GM19240 (cell line): ENCODE data around the gene CERS2.
A peak's percentile ranks its signal among the peaks of the same experiment; 100 is the strongest.

Source experiments
- DNase-seq: peaks from one replicate; pipeline ENCODE4 v3.0.0; 2011; ENCODE audit warnings: low spot score; ENCODE audit not compliant: insufficient read length

The CERS2 gene, protein sequence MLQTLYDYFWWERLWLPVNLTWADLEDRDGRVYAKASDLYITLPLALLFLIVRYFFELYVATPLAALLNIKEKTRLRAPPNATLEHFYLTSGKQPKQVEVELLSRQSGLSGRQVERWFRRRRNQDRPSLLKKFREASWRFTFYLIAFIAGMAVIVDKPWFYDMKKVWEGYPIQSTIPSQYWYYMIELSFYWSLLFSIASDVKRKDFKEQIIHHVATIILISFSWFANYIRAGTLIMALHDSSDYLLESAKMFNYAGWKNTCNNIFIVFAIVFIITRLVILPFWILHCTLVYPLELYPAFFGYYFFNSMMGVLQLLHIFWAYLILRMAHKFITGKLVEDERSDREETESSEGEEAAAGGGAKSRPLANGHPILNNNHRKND

DNA sequence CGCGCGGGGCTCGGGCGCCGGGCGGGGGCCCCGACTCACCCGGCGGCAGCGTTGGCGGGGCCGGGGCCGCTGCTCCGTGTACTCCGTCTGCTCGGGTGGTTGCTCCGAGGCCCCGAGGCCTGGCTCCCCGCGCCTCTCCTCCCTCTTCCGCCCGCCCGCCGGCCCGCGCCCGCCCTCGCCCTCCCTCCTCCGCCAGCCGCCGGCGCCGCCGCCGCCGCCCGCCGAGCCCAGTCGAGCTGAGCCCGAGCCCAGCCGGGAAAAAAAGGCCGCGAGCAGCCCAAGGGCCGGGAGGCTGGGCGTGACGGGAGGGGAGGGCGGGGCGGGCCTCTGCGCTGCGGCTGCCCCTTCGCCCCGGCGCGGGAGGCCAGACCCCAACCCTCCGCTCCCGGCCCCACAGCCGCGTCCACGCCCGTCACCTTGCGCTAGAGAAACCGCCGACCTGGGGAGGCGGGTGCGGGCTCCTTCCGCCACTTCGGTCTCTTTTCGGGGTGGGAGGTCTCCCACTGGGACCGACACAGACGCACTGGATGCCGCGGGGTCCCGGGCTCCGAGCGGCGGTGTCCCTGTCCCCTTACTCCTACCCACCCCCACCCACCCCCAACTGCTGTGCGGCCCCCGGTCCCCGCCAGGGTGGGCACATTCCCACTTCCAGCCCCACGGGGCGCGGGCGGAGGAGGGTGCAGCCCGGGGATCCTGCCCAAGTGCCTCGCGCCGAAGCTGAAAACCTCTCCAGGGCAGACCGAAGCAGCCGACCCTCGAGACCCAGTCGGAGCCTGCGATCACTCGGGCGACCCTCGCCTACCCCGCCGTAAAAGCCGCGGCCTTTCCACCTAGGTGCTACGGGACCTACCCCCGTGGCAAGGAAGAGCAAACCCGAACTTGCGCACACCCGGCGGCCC lies at the start of gene CERS2:
Gene CERS2, minus strand, starts transcription at position 256 of the 899 bp plus-strand sequence. CDS start 5,745 bp downstream, outside the sequence.
- DNase-seq: peak; percentile 58

DNA sequence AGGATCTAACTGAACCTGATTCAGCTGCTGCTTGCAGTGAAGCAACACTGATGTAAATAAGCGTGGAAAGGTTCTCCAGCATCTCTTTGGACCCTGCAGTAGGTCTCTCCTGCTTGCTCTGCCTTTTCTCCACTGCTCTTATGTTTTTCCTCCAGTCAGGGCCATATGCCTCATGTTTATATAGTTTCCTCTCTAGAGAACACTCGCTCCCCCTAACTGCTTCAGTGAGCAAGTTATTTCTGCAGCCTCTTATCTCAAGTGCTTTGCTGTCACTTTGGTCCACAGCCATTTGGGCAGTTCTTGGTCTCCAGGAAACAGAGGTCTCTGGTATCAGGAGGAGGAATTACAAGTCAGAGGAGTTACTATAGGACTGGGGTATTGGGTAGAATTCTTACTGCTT lies 38.9 kb upstream of the CERS2 start:
- no peak for DNase-seq

DNA sequence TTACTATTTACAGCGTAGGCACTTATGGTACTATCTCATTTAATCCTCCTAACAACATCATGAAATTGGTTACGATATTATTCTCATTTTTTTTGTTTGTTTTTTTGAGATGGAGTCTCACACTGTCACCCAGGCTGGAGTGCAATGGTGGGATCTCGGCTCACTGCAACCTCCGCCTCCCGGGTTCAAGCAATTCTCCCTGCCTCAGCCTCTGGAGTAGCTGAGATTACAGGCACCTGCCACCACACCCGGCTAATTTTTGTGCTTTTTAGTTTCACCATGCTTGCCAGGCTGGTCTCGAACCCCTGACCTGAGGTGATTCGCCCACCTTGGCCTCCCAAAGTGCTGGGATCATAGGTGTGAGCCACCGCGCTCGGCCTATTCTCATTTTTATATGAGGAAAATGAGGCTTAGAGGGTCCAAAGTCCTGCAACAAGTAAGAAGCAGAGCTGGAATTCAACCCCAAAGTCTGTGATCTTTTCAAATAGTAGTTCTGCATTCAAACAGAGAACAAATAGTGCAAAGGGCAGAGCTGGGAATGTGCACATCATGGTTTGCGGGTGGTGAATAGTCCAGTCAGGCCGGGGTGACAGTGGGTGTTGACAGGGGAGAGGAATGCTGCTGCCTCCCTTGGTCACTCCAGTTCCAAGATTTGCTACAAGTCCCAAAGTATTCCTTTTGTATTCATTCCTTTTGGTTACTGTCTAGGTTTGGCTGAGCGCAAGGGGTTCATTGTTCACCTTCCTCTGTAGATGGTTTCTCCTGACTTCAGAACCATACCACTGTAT lies 38.2 kb upstream of the CERS2 start:
- no peak for DNase-seq

DNA sequence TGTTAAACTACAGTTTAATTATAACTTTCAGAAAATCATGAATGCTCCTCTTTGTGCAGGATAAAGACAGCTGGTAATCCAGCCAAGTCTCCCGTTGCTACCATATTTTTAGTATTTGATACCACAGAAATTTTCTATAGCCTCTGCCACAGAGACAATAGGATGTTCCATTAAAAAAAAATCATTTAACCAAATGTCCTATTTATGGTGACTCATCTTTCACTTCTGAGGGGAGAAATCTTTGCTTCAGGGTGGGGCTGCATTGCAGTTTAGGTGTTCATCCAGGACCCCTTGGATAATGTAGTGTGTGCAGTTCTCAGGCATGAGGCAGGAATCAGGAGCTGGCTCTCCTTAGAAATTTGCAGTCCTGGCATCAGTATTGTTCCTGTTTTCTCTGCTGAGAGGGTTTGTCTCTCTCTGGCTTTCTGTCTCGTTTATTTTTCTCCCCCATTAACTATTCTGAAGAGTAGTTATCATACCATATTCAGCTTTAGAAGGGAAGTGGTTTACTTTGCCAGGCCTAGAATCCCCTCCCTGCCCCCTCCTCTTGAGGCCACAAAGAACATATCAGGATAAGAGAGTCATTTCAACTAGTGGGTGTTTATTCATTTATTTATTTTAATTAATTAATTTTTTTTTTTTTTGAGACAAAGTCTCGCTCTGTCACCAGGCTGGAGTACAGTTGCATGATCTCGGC lies 36.7 kb upstream of the CERS2 start:
- DNase-seq: no peak

DNA sequence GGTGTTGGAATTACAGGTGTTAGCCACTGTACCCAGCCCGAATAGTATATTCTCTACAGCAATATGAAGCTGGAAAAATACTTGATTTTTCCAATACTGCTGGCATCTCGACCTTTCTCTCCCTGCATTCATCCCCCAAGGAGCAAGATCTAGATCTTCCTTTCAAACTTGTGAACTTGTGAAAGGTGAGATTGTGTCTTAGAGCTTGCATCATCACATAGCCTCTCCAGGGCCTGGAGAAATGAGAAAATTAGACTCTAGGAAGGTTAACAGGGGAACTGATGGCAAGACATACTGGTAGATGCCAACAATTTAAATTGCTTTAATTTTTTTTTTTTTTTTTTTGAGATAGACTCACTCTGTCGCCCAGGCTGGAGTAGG lies 35.7 kb upstream of the CERS2 start:
- no peak for DNase-seq

DNA sequence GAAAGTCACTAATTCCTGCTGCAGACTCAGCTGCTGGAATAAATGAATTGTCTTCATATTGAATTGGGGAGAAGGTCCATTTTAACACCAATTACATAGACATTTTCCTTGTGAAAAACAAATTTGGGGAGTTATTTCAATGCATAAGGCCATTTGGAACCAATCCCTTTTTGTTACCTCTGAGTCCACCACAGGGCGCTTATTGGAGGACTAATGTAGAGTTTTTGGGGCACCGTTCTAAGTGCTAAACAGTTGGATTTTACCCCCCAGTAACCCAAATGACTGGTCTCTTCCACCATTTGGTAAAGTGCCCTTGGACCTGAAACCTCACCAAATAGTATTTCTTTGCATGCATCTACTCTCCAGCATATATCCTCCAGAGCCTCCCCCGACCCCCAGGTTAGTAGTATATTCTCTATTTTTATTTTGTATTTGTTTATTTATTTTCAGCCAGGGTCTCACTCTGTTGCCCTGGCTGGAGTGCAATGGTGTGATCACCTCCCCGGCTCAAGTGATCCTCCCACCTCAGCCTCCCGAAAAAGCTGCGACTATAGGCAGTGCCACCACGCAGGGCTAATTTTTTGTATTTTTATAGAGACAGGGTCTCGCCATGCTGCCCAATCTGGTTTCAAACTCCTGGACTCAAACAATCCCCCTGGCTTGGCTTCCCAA lies 35.2 kb upstream of the CERS2 start:
- no peak for DNase-seq

DNA sequence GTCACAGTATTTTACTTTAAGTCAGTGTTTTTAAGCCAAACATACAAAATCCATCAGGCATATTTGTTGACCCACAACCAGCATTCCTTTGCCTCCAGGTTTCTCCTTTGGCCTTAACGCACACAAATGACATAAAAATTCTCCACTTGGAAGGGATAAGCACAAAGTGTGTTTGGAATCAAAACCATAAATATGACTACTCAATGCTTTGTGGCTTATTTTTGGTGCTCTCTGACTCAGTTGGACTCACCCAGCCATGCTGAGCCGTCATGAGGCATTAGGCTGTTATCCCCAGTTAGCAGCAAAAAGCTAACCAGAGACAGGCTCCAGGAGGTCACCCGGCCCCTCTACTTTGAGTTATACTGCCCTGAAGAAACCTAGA lies 34.6 kb upstream of the CERS2 start:
- DNase-seq: no peak

DNA sequence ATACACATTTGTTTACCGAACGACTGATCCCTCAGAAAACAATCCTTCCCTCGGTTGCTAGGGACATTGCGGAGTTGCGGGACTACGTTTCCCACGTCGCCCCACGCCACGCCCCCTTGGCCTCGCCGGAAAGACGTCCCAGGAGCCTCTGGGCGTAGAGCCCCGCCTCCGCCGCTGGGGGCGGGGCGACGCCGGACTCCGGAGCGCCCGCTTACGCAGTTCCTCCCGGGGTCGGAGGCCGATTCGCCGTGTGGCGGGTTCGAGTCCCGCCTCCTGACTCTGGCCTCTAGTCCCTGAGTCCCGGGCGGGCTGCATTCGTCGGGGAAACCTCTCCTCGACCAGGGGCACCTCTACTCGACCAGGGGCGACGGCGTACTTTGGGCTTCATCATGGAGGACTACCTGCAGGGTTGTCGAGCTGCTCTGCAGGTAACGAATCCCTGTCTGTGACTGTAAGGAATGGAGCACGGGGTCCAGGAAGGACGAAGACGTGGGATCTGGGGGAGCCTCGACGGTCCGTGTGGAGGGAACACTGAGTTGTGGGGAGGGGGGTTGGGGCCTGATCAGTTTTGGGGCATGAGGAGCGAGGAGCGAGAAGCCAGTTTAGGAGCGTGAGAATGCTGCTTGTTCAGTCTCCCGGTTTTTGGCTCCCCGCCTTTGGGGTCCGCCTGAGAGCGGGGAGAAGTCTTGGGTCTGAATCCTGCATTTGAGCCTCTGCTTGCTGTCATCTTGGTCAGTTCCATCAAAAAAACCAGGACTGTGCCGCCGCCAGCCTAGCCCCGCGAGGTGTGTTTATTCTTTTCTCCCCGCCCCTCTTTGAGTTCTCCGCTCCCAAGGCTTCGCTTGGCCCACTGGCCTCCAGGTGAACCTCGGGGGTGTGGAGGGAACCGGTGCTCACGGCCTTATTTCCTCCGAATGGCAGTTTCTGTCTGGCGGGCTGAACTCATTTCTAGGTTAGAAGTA lies 33.9 kb upstream of the CERS2 start, which contains the start of gene PRUNE1:
Gene PRUNE1, plus strand, starts transcription at position 206 of the 962 bp plus-strand sequence. Its CDS starts 184 bp downstream, at position 390.
- peak; percentile 95 for DNase-seq

DNA sequence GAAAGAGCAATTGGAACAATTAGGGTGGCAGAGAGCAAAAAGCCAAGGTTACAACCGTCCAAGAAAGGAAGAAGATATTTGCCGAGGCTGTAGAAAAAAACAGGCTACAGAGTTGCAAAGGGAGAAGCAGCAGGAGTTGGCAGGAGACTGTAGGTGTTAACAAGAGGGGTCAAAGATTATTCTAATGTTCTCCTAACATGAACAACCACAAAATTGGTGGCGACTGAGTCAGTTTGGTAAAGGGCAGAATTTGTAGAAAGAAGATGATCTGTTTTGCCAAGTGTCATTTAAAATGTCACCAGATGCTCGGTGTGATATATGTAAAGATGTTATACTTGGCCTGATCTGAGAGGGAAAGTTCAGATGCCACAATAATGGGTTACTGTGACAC lies 33.2 kb upstream of the CERS2 start:
- no peak for DNase-seq

DNA sequence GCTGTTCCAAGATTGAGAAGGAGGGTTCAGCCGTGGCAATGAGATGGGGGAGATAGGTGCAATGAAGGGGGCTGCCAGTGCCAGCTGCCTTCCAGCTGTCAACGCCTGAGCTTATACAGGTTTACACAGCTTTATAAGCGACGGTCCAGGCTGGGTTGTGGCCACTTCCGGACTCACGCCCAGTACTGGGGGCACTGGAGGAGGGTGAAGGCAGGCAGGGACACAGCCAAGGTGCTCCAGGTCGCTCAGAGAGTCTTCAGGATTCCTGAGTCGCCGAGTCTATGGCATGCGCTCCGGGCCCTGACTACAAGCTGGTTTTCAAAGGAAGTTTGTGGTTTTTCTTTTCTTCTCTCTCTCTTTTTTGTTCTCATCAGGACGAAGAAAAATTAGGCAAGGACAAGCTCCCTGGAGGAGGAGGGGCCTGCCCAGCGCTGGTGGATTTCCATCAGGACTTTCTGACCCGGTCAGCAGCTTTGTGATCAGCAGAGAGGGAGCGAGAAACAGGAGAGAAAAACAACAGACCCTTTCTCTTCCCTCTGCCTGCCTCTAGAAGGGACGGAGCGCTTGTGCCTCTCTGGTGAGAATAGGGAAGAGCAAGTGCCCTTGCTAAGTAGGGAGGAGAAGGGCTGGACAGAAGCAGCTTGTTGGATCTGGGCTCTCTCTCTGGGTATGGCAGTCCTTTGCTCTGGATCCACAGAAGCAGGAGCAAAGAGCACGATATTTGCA lies 31.9 kb upstream of the CERS2 start, which contains the start of gene MINDY1:
Gene MINDY1, minus strand, starts transcription at position 576 of the 726 bp plus-strand sequence. CDS start 4,285 bp downstream, outside the sequence.
- peak; percentile 27 for DNase-seq

DNA sequence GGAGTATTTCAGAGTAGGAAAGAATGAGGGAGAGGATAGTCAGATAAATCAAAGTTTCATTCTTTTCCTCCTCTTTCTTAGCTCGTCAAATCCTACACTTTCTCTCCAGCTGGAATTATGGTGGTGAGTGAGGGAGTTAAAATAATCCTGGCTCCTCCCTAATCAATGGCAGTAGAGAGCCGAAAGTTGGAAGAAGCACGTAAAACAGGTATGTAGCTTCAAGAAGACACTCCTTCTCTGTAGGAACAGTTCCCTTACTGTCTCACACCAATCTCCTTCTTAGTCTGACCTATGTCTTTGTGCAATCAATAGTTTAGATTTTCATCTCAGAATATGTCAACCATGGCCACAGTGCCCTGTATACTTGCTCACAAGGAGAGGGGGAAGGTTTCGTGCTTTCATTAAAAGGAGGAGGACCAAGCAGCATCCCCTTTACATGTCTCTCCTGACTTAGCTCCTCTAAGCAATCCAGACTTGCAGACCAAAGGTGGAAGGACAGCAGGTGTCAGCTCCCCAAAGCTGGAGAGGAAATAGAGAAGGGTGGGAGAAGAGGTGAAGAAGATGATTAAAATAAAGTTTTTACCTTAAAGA lies 31.2 kb upstream of the CERS2 start:
- DNase-seq: no peak

DNA sequence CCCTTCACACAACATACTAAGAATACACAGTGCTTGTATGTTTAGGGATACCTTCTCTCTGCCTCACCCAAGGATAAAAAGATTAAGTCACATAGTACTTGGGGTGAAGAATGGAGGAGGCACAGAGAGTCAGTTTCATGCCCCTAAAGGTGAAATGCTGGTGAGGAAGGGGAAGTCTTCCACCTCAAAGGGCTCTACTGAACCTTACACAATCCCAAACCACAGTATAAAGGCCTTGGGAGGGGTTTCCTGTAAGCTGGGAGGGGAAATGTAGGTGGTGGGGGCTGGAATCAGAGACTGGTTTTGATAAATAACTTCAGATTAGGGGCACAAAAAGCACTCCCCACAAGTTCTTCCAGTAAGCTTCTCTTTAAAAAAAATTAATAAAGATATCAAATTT lies 28.5 kb upstream of the CERS2 start:
- no peak for DNase-seq

DNA sequence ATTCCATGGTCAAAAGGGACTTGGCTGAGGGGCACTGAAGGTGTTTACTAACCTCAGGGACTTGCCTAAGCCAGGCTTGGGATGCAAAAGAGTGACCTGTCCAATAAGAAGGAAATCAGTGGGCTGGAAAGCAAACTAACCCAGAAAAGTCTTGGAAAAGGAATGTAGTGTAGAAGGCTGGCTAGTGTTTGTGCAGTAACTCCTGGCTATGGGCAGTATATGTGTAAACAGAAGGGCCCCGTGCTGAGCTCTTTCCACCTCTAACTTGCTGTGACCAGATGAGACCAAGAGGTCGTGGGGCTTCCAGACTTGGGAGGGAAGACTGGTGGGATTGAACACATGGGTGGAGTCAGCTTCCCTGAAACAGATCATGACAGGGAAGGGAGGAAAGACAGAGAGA lies 28.0 kb upstream of the CERS2 start:
- DNase-seq: no peak

DNA sequence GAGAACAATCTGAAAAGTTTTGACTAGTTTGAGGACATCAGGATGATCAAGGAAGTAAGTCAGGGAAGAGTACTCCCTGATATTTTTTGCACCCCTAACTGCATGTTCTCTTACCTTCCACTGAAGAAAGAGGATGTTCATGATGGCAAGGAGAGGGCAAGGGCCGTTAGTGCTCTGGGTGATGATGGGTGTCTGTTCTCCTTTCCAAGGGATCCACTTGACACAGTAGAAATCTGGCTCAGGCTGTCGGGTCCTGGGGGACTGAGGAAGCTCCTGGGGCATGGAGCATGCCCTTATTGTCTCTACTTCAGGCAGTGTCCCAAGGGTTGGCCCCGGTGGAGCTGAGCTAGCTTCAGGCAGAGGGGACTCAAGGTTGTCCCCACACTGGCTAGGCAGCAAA lies 27.4 kb upstream of the CERS2 start:
- DNase-seq: no peak

DNA sequence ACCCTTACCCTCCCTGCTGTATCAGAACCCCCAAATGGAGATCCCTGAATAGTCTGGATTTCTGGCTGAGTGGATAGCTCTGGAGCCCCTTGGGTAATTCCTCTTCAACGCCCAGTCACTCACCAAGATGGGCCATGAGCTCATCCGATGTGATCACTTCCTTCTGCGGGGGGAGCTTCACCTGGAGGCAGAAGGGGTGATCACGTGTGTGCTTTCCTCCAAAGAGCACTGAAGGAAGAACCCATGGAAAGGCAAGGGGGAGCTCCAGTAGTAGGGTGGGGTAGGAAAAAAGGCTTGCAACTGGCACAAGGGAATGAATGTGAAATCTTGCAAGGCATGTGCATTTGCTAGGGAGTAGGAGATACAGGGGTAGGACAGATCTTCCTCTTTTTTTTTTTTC lies 27.0 kb upstream of the CERS2 start:
- DNase-seq: no peak

DNA sequence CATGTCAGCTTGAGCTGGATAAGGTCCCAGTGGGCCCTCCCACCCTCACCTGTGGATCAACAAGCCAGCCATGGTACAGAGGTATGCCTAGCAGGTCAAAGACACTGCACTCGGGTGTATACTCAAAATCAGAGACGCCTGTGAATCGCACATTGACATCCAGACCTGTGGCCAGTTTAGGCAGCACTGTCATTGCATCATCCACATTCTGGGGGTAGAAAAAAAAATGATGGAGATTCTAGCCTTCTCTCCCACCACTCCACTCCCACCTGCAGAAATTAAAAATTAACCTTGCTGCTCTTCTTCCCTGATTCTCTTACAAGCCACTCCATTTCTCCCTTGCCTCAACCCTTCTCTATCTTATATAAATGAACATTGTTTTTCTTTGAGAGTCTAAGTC lies 25.8 kb upstream of the CERS2 start:
- DNase-seq: no peak

DNA sequence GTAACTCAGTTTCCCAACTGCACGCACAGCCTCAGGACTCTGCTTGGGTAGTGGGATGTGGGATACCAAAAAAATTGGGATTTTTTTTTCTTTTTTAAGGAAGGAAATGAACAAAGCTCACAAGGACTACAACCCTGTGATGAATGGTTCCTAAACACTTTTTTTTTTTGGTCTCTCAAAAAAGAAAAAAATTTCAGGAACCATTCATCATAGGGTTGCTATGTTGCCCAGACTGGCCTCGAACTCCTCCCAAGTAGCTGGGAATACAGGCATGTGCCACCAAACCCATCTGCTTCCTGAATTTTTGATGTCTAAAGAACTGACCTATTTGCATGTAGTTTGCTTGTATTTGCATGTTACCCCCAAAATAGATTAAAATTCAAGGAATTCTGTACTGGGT lies 25.3 kb upstream of the CERS2 start:
- DNase-seq: no peak

DNA sequence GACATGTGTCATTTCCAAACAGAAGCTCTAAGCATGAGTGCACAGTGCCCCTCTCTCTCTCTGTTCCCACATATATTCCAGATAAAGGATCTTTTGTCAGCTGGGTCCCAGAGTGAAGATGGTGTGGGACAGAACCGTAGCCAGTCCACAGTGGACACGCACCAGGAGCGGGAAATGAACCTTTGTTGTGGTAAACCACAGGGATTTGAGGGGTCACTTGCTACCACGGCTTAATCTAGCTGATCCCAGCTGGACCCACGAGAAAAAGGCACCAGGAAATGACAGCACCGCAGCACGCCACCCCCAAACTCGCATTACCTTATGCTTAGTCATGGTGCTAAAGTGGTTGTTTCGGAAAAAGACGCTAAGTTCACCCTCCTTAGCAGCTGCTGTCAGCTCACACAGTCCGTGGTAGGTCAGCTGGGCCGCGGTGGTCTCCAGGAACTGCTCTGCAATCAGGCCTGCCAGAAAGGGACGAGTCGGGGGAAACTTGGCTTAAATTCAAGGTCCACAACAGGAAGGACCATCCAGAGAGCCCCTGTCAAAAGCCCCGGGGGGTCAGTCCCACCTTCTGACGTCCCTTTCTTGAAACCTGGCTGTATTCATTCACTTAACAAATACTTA lies 24.5 kb upstream of the CERS2 start:
- no peak for DNase-seq
